H1 (cell line): ENCODE data around the gene BCAR1. TPM values are rescaled to one million over a fixed set of nuclear protein-coding genes. Genes with fewer than 3 reads are reported as not detected.

ENCODE experiments used
- CTCF ChIA-PET: fragments of 300-600 bp; sonication (Branson Sonifier 250); formaldehyde crosslinking; loops from one replicate; lab custom pipeline; 2021; ENCODE audit not compliant: partially characterized antibody; lab: Charles Lee
- POLR2A ChIA-PET: fragments of 300-600 bp; sonication (Branson Sonifier 250); formaldehyde crosslinking; loops from one replicate; lab custom pipeline; 2021; ENCODE audit warnings: inconsistent platforms; ENCODE audit not compliant: partially characterized antibody; lab: Charles Lee
- DNase-seq, 2 experiments: peaks; one replicate each; pipeline versions ENCODE4 v3.0.0 to v3.0.0-alpha.2; 2010 to 2022; ENCODE audit warnings: low spot score in 2 of 2, low read depth in 1 of 2, mixed read lengths in 1 of 2
- FAIRE-seq: peaks from 2 replicates; lab custom pipeline; 2011; peaks lifted over from hg19 to GRCh38; lab: Jason Lieb, UNC
- H2AFZ ChIP-seq: 2 replicates; pipeline ENCODE4 v1.8.1; 2012; ENCODE audit warnings: low read length, inconsistent platforms
- H2AK5ac ChIP-seq: 2 replicates; pipeline ENCODE4 v1.6.1; 2013; ENCODE audit warnings: low read depth, low read length
- H2BK120ac ChIP-seq: replicated peaks from 2 replicates; pipeline ENCODE3; 2013; ENCODE audit warnings: low read depth, low read length, inconsistent platforms
- H2BK12ac ChIP-seq: 2 replicates; pipeline ENCODE4 v1.6.1; 2013; ENCODE audit warnings: low read depth, low read length
- H2BK15ac ChIP-seq: 2 replicates; pipeline ENCODE4 v1.6.1; 2013; ENCODE audit warnings: low read length
- H2BK20ac ChIP-seq: 2 replicates; pipeline ENCODE4 v1.6.1; 2013; ENCODE audit warnings: low read length
- H2BK5ac ChIP-seq: 2 replicates; pipeline ENCODE4 v1.6.1; 2013; ENCODE audit warnings: low read depth, low read length
- H3K14ac ChIP-seq: 2 replicates; pipeline ENCODE4 v1.6.1; 2013; ENCODE audit warnings: inconsistent platforms; ENCODE audit not compliant: insufficient read length
- H3K18ac ChIP-seq: 2 replicates; pipeline ENCODE4 v1.6.1; 2013; ENCODE audit warnings: low read length; ENCODE audit errors: extremely low read depth
- H3K23ac ChIP-seq: 2 replicates; pipeline ENCODE4 v1.6.1; 2013; ENCODE audit warnings: inconsistent platforms; ENCODE audit not compliant: insufficient read length
- H3K23me2 ChIP-seq: 2 replicates; pipeline ENCODE4 v1.6.1; 2013; ENCODE audit warnings: low read depth, low read length
- H3K27ac ChIP-seq: 2 replicates; pipeline ENCODE4 v1.6.1; 2011; ENCODE audit warnings: low read depth, low read length, inconsistent platforms
- H3K27me3 ChIP-seq, 4 experiments: replicated peaks in 1 of 4; 1 replicate in 1 of 4; 2 replicates in 3 of 4; pipeline versions ENCODE4 v1.6.1 to v1.8.1; 2011 to 2013; ENCODE audit warnings: low read length in 3 of 4, mild to moderate bottlenecking in 3 of 4, inconsistent platforms in 2 of 4, mixed read lengths in 2 of 4, moderate library complexity in 1 of 4; ENCODE audit not compliant: control insufficient read depth in 3 of 4, insufficient read depth in 3 of 4; ENCODE audit errors: extremely low read depth in 1 of 4
- H3K36me3 ChIP-seq, 4 experiments: 2 replicates each; pipeline versions ENCODE4 v1.6.1 to v1.8.1; 2011 to 2013; ENCODE audit warnings: mild to moderate bottlenecking in 4 of 4, low read length in 3 of 4, moderate library complexity in 2 of 4, control low read depth in 1 of 4, inconsistent platforms in 1 of 4; ENCODE audit not compliant: insufficient read depth in 4 of 4, control insufficient read depth in 2 of 4
- H3K4ac ChIP-seq: replicated peaks from 2 replicates; pipeline ENCODE3; 2013; ENCODE audit warnings: low read length, low read depth, mixed read lengths, inconsistent platforms; ENCODE audit not compliant: insufficient read length
- H3K4me1 ChIP-seq, 4 experiments: replicated peaks in 1 of 4; 1 replicate in 1 of 4; 2 replicates in 3 of 4; pipeline versions ENCODE4 v1.6.1 to v1.8.1; 2011 to 2013; ENCODE audit warnings: low read length in 3 of 4, inconsistent platforms in 2 of 4, mixed read lengths in 1 of 4; ENCODE audit not compliant: insufficient read depth in 4 of 4, control insufficient read depth in 3 of 4
- H3K4me2 ChIP-seq, 2 experiments: 2 replicates each; pipeline versions ENCODE4 v1.6.1 to v1.8.1; 2011 to 2013; ENCODE audit warnings: low read depth in 2 of 2, low read length in 2 of 2, control low read depth in 1 of 2, inconsistent platforms in 1 of 2, mild to moderate bottlenecking in 1 of 2; ENCODE audit not compliant: insufficient read depth in 1 of 2
- H3K4me3 ChIP-seq, 4 experiments: fragments of 200-600, 300-600 bp in 1 of 4; sonication (generic), shearing (Covaris generic), sonication (Bioruptor Twin) in 1 of 4; 2 replicates each; pipeline versions ENCODE4 v1.5.1 to v1.8.1; 2011 to 2016; ENCODE audit warnings: low read length in 4 of 4, low read depth in 3 of 4, control low read depth in 2 of 4, inconsistent platforms in 2 of 4, mild to moderate bottlenecking in 2 of 4, mixed read lengths in 1 of 4, moderate library complexity in 1 of 4; ENCODE audit not compliant: insufficient read depth in 2 of 4; ENCODE audit errors: extremely low read depth in 1 of 4
- H3K56ac ChIP-seq: replicated peaks from 2 replicates; pipeline ENCODE3; 2013; ENCODE audit warnings: low read depth, mild to moderate bottlenecking, mixed read lengths, low read length, inconsistent platforms; ENCODE audit not compliant: insufficient read length
- H3K79me1 ChIP-seq: 2 replicates; pipeline ENCODE4 v1.6.1; 2013; ENCODE audit warnings: low read depth, low read length, control low read depth
- H3K79me2 ChIP-seq, 2 experiments: 2 replicates each; pipeline versions ENCODE4 v1.6.1 to v1.8.1; 2012 to 2013; ENCODE audit warnings: low read length in 2 of 2, mild to moderate bottlenecking in 2 of 2, inconsistent platforms in 1 of 2; ENCODE audit not compliant: insufficient read depth in 2 of 2, control insufficient read depth in 1 of 2
- H3K9ac ChIP-seq, 4 experiments: replicated peaks in 1 of 4; 1 replicate in 1 of 4; 2 replicates in 3 of 4; pipeline versions ENCODE4 v1.6.1 to v1.8.1; 2011 to 2013; ENCODE audit warnings: low read depth in 3 of 4, low read length in 3 of 4, control low read depth in 2 of 4, mild to moderate bottlenecking in 2 of 4, moderate library complexity in 2 of 4, inconsistent platforms in 1 of 4; ENCODE audit errors: extremely low read depth in 1 of 4
- H3K9me3 ChIP-seq, 2 experiments: 2 replicates each; pipeline versions ENCODE4 v1.6.1 to v1.8.1; 2012 to 2013; ENCODE audit warnings: mild to moderate bottlenecking in 2 of 2, moderate library complexity in 2 of 2, control low read depth in 1 of 2, inconsistent platforms in 1 of 2, low read depth in 1 of 2, low read length in 1 of 2, mixed read lengths in 1 of 2; ENCODE audit not compliant: insufficient read depth in 2 of 2
- H4K20me1 ChIP-seq, 2 experiments: replicated peaks in 1 of 2; 2 replicates each; pipeline versions ENCODE3 to v1.8.1; 2011 to 2013; ENCODE audit warnings: inconsistent platforms in 2 of 2, low read length in 2 of 2, mild to moderate bottlenecking in 1 of 2; ENCODE audit not compliant: insufficient read depth in 2 of 2, control insufficient read depth in 1 of 2
- H4K5ac ChIP-seq: 2 replicates; pipeline ENCODE4 v1.6.1; 2013; ENCODE audit warnings: low read length, low read depth, mixed read lengths, inconsistent platforms; ENCODE audit not compliant: insufficient read length
- H4K8ac ChIP-seq: 2 replicates; pipeline ENCODE4 v1.8.0; 2013; ENCODE audit warnings: mild to moderate bottlenecking, moderate library complexity, low read length, inconsistent platforms; ENCODE audit not compliant: insufficient read depth; ENCODE audit errors: extremely low read depth
- H4K91ac ChIP-seq: replicated peaks from 2 replicates; pipeline ENCODE3; 2013; ENCODE audit warnings: low read length, mixed read lengths, inconsistent platforms; ENCODE audit not compliant: insufficient read length
- ATF3 ChIP-seq: IDR thresholded peaks from 2 replicates; pipeline ENCODE4 v1.6.1; 2011; ENCODE audit warnings: low read depth, mild to moderate bottlenecking, low read length; ENCODE audit not compliant: insufficient read depth
- BCL11A ChIP-seq, 2 experiments: IDR thresholded peaks; one replicate each; pipeline ENCODE4 v1.6.1; 2011; ENCODE audit warnings: low read depth in 2 of 2, low read length in 2 of 2, mild to moderate bottlenecking in 2 of 2
- CEBPB ChIP-seq: IDR thresholded peaks from 2 replicates; pipeline ENCODE4 v1.6.1; 2012; ENCODE audit warnings: low read depth, low read length
- CREB1 ChIP-seq: IDR thresholded peaks from 2 replicates; pipeline ENCODE4 v1.6.1; 2012; ENCODE audit warnings: inconsistent platforms
- E2F6 ChIP-seq: IDR thresholded peaks from 2 replicates; pipeline ENCODE4 v1.6.1; 2012; ENCODE audit warnings: inconsistent platforms
- JUN ChIP-seq: IDR thresholded peaks from 2 replicates; pipeline ENCODE4 v1.6.1; 2011; ENCODE audit warnings: low read depth, mild to moderate bottlenecking, improper control_type of control experiment, low read length
- KDM4A ChIP-seq: IDR thresholded peaks from one replicate; pipeline ENCODE4 v1.7.1; 2012; ENCODE audit warnings: low read depth, mild to moderate bottlenecking, moderate library complexity, low read length, inconsistent platforms; ENCODE audit not compliant: severe bottlenecking
- POLR2A ChIP-seq, 2 experiments: IDR thresholded peaks; 1 replicate in 1 of 2; 2 replicates in 1 of 2; pipeline ENCODE4 v1.6.1; 2011; ENCODE audit warnings: low read depth in 2 of 2, low read length in 2 of 2, mild to moderate bottlenecking in 2 of 2; ENCODE audit errors: control extremely low read depth in 1 of 2
- POLR2AphosphoS5 ChIP-seq: IDR thresholded peaks from 2 replicates; pipeline ENCODE4 v1.6.1; 2011; ENCODE audit warnings: low read depth, low read length
- SP2 ChIP-seq: IDR thresholded peaks from 2 replicates; pipeline ENCODE4 v1.6.1; 2012; ENCODE audit warnings: mild to moderate bottlenecking, low read length, inconsistent platforms
- SP4 ChIP-seq: IDR thresholded peaks from 2 replicates; pipeline ENCODE4 v1.6.1; 2012; ENCODE audit warnings: low read length, inconsistent platforms
- SUZ12 ChIP-seq: fragments of 200-600 bp; sonication (generic); IDR thresholded peaks from 2 replicates; pipeline ENCODE4 v1.6.1; 2012; ENCODE audit warnings: mild to moderate bottlenecking, inconsistent platforms, low read length, moderate library complexity, mixed read lengths
- ZNF274 ChIP-seq: IDR thresholded peaks from 2 replicates; pipeline ENCODE4 v1.7.0; 2012; ENCODE audit warnings: low read length, borderline replicate concordance; ENCODE audit errors: extremely low read depth
- WGBS, 2 experiments: shearing (Covaris generic) in 1 of 2; methylation state at CpG; one replicate each; pipeline versions ENCODE4 v1.1.6 to v1.1.7; 2013 to 2015; ENCODE audit warnings: low lambda C conversion rate in 2 of 2, mixed read lengths in 2 of 2, inconsistent platforms in 1 of 2, low coverage in 1 of 2, missing lambda C conversion rate in 1 of 2; ENCODE audit not compliant: insufficient replicate concordance in 2 of 2, insufficient coverage in 1 of 2, insufficient read length in 1 of 2; ENCODE audit errors: extremely low coverage in 1 of 2, missing lambda C conversion rate in 1 of 2; 5-methylcytosine and 5-hydroxymethylcytosine counted together
- polyA plus RNA-seq, 7 experiments: library from polyadenylated mRNA; depleted of rRNA in 3 of 7; stranded (reverse) in 5 of 7; unstranded in 2 of 7; fragments of >200 nt in 5 of 7; fragments of 200-250 nt in 2 of 7; gene quantifications; 1 replicate in 5 of 7; 2 replicates in 1 of 7; 4 replicates in 1 of 7; pipeline versions ENCODE4 v1.2.1 to v1.2.3, GENCODE V29; 2011 to 2013; ENCODE audit warnings: missing spikeins in 2 of 7, mixed read lengths in 2 of 7
- total RNA-seq: library from RNA; stranded (reverse); fragmentation: NEBNext Ultra II Directional; extraction: Animal tissue kit (Norgen Biotek cat#: 25700); gene quantifications from 2 replicates; pipeline ENCODE4 v1.2.1, GENCODE V29; 2021

BCAR1 gene
- total and polyA plus RNA-seq, 2 of the 8 experiments (the other 6 are each of a cell fraction or from before 2014, with no cell fraction given) = 59.8 to 105 TPM

DNA sequence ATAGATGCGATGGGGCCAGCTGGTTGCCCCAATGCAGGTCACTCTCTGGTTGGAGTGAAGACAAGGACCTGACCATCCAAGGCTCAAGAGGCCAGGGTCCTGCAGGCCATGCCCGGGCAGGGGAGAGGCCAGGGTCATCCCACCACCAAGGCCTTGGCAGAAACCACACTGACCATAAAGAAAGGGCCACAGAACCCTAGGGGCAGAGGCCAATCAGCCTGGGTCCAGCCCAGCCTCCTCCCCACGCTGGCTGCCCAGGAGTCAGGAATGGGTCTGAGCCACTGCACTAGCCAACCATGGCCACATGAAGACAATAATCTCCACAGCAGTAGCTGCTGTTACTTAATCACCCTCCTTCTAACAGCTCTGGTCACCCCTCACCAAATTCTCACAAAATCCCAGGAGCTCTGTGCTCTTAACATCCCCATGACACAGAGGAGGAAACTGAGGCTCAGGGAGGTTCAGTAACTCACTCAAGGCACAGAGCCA, 10.2 kb upstream of the BCAR1 start:
- no peak for FAIRE-seq
- Histone ChIP-seq H3K27ac (no peak overlapping the region), H3K23me2 (peaks cover 11% of the 10 kb centered on the region; the same call in 1 of the 2 replicates), H3K18ac (no peak overlapping the region; the same call in 1 of the 2 replicates), H2BK20ac (no peak overlapping the region), H3K36me3 (no peaks in the 10 kb centered on the region), H3K4ac (no peak overlapping the region), H3K27me3 (no peaks in the 10 kb centered on the region), H4K8ac (no peak overlapping the region), H4K5ac (no peak overlapping the region), H3K4me2 (peak overlapping the region in 1 of 2 experiments; percentile 32; a peak in 1 of 4 replicates), H2BK5ac (peak overlapping the region; percentile 78; the same call in 1 of the 2 replicates), H2AFZ (no peak overlapping the region), H3K79me2 (peaks cover 0 to 83% of the 10 kb centered on the region in 2 experiments; a peak in 2 of 4 replicates), H3K4me1 (peaks cover 0 to 45% (median 32%) of the 10 kb centered on the region in 4 experiments; a peak in 6 of 7 replicates), H3K9ac (no peak overlapping the region), H2AK5ac (peak overlapping the region; percentile 29; the same call in 1 of the 2 replicates), H4K91ac (no peak overlapping the region), H3K9me3 (no peaks in the 10 kb centered on the region), H3K56ac (no peak overlapping the region), H2BK15ac (peak overlapping the region; percentile 4; the same call in 1 of the 2 replicates), H4K20me1 (peaks cover 15 to 38% of the 10 kb centered on the region in 2 experiments), H2BK120ac (no peak overlapping the region), H3K4me3 (no peak overlapping the region), H2BK12ac (peak overlapping the region; percentile 60; the same call in 1 of the 2 replicates), H3K23ac (no peak overlapping the region), H3K14ac (no peak overlapping the region), H3K79me1 (peaks cover 35% of the 10 kb centered on the region)
- WGBS, 2 experiments = 91% methylated on average over 3 of the region's 3 CpGs; no CpG with 5 or more reads in 1 of the 2 experiments
- ChIA-PET CTCF (interaction anchor here (0.6 to 1.8 kb wide), 4 partner anchors 22 to 62 kb away, joined by 3 to 13 read pairs (median 6); no protein-coding TSS in a partner anchor), POLR2A (interaction anchor here (1.1 to 9.2 kb wide), 4 partner anchors 9 to 35 kb away, joined by 3 to 158 read pairs (median 9); partner anchors contain the start of gene BCAR1)
- DNase-seq = peak in 1 of 2 experiments; percentile 46
- TF ChIP-seq SP2 (no peak), POLR2A (IDR thresholded peaks at IDR 0.05; ENCODE audit: control extremely low read depth in 1 of 2, low read depth in 2 of 2, low read length in 2 of 2) (no peak), POLR2AphosphoS5 (no peak), SUZ12 (no peak), KDM4A (no peak), ZNF274 (no peak), ATF3 (no peak), JUN (no peak), E2F6 (no peak), CEBPB (no peak), BCL11A (IDR thresholded peaks at IDR 0.05; ENCODE audit: low read depth in 2 of 2, low read length in 2 of 2) (no peak), SP4 (no peak), CREB1 (no peak)
